GM18520 (cell line): Measurements from ENCODE around the gene CUTA.

Source experiments
- ATAC-seq: cut with Tn5 transposase; IDR thresholded peaks from one replicate; pipeline ENCODE4 v1.9.1; 2021; ENCODE audit not compliant: unreplicated experiment

The CUTA gene

DNA sequence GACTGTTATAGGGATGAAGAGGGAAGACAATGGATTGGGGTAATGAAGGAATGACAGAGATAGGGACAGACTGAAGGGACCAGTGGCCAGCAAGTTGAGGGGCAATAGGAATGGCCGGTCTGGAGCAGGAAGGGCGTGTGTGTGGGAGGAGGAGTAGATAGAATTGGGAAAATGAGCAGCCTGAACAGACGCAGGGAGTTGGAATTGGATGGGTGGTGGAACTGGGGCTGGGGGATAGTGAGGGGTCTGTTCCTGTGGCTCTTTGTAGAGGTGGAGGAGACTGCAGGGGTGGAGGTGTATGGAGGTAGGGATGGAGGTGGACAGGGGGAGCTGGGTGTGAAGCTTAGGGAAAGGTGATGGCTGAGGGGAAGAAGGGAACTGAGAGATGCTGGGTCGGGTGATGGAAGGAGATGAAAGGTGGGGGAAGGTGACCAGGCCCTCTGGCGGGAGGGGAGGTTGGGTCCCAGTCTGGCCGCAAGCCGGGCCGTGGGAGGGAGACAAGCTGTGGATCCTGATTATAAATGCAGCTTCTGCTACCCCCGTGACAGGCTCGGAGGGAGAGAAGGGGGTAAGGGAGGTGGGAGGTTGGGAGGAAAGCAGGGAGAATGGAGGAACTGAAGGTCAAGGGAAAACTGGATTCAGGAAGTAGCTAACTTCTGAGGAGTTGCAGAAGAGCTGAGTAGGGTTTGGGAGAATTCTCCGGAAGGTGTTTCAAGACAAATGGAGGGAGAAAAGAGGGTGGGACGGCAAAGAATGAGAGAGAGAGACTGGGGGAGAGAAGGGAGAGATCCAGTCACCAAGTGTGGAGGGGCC lies 7.2 kb upstream of the CUTA start:
- no peak for ATAC-seq

DNA sequence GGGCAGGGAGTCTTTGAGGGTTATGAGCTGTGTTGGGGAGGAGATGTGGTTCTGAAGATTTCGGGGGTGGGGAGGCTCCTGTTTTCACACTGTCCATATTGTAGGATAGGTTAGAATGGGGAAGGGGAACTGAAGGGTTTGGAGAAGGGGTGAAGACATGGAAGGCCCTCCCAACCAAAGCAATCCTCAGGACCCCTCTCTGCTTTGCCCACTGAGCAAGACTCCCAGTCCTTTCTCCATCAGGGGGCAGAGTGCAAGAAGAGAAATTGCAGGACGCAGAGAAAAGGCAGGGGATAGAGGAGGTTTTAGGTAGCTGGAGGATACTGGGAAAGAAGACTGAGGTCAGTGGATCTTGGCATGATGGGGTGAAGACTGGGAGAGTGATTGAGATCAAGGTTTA lies 5.9 kb upstream of the CUTA start:
- ATAC-seq = no peak

DNA sequence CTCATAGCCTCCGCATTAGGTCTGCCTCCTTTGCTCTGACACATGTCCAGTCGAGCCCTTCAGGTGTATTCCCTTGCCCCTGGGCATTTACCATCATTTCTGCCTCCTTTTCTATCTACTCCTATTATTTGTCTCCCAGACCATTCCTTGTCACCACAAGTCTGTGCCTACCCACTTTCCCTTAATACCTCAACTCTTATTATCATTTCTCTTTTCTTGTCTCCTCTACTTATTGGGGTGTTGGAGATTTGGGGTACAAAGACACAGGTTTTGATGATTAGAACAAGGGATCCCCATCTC lies 3.4 kb upstream of the CUTA start:
- no peak for ATAC-seq

DNA sequence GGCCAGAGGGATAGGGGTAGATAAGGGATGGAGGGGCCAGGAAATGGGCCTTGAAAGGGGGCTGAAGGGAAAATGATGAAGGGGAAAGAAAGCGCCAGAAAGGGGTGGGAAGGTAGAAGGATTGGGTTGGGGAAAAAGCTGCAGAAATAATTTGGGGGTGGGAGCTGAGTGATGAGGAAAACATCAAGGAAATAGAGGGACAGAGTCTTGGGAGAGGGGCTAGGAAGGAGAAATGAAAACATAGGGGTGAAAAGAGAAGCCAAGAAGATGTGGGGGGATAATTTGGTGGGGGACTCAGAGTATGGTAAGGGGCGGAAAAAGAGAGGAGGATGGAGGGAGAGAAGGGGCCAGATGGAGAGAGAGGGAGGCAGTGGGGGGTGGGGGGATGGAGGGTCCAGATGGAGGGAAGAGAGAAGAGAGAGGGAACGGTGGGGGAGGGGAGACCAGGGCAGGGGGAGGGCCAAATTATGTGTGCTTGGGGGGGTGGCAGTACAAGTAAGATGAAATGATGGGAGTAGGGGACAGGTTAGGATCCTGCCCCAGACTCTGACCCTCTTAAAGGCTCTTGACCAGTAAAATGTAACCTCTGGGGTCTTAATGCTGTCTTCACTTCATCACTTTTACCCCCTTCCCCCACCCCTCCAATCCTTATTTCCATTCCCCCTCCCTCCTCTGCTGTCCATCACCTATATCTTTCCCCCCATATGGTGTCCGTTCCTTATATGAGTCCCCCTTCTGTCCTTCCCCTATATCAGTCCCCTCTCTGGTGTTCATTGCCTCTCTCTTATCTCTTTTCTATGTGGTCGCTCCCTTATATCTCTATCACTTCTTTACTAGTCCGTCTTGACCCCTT lies 2.8 kb upstream of the CUTA start:
- ATAC-seq = no peak

DNA sequence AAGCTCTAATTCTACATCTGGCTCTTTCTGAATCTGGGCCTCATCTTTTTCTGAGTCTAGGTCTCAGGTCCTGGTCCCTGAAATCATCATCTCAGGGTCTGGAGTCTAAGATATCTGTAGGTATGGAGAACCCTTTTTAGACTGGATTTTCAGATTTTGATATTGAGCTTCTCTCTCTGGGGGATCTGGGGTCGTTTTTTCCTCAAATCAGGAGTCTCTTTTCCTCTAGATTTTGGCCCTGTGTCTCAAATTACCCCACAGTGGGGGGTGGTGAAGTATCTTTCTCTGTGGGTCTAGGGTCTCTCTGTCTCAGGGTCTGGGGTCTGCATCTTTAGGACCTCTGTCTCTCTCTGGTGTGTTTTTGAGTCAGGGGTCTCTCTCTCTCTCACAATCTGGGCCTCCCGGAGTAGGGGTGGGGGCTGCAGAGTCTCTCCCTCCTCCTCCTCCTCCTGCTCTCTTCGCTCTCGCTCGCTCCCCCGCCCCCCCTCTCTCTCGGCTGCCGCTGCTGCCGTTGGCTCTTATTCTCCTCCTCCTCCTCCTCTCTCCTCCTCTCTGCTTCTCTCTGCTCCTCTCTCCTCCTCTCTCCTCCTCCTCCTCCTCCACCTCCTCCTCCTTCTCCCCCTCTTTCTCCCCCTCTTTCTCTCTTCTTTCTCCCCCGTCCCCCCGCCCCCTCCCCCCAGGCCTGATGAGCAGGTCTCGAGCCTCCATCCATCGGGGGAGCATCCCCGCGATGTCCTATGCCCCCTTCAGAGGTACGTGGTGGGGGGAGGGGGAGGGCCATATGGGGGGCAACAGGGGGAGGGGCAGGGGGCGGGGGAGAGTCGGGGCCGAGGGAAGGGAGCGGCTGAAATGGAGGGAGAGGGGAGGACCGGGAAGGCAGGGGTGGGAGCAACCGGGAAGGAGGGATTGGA lies 1.9 kb upstream of the CUTA start, which contains the start of gene SYNGAP1:
Gene SYNGAP1, plus strand, starts transcription at position 486 of the 911 bp plus-strand sequence. Its CDS starts 200 bp downstream, at position 686.
- ATAC-seq = no peak

DNA sequence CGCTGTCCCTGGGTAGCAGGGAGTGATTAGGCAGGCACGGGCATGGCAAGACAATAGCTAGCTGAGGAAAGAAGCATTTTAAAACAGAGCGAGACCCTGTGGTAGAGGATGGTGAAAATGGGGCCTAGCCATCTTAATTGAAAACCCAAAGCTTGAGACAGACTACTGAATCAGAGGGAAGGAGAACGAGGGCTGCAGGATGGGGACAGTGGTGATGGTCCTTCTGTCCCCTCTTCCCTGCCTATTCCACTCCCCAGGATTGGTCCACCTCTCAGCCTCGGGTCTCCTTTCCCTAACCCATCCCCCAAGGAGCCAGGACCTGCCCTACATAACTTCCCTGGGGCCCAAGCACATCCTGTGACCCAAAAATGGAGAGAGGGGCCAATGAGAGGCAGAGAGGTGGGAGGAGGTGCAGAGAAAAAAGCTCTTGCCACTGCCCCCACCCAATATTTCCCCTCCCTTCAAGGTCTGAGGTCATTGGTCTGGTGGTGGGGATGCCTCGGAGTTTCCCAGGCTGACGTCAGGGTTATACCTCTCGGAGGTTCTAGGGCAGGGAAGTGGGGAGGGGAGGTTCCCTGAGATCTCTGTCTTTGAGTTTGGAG lies 884 bp upstream of the CUTA start:
- no peak for ATAC-seq

DNA sequence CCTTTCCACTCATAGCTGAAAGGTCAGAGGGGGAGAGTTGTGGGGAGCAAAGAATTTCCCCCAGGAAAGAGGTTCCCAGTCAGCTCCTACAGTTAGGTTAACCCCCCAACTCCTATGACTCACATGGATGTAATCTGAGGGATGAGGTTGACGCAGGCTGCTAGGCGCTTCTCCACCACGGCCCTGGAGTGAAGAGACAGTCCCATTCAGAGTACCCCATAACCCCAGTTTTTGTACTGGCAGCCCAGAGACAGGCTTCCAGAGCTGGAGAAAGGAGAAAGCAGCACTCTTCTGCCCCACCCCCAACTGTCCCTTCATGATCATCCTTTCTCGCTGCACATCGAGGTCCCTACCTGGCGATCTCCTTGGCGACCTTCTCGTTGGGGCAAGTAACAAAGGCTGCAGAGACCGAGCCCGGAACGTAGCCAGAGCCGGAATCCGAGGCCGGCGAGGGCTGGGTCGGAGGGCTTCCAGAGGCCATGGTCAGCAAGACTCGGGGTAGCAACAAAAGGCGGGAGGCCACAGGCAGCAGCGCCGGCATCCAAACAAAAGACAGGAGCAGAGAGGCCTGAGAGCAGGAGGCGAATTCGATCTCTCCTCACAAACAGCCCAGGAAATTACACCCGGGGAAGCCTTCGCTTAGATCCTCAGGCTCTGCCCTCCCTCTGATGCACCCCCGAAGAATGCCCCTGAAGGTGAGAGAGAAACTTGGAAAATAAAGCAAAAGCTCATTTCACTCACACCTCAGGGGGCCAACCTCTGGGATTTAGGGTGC lies 592 bp downstream of the CUTA start:
- ATAC-seq = no peak

DNA sequence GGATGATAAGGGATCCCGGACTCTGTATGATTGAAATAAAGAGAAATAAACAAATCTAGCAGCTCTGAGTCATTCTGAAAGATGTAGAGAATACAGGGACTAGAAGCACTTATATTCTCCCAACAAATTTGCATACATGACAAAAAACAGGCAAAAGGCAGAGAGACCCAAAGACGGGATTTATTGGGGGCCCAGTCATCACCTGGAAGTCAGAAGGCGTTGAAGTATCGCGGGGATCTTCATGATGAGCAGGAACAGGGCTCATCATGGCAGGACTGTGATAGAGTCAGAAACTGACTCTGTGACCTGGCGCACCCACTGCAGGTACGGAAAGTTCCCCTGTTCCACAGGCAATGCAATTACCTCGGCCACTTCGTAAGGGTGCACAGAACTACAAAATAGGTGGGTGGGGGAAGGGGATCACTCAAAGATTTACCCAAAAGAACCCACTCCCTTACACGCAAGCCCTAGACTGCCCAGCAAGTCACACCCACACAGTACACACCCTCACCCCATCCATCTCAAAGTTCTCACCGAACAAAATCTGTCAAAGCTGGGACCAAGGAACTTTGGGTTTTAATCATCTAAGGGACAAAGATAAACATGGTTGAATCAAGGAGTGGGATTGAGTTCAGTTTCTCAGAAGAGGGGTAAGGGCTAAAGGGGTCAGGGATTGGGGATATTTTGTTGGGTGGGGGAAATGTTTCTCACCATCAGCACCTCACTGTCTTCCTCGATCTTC lies 1.4 kb downstream of the CUTA start:
- no peak for ATAC-seq

DNA sequence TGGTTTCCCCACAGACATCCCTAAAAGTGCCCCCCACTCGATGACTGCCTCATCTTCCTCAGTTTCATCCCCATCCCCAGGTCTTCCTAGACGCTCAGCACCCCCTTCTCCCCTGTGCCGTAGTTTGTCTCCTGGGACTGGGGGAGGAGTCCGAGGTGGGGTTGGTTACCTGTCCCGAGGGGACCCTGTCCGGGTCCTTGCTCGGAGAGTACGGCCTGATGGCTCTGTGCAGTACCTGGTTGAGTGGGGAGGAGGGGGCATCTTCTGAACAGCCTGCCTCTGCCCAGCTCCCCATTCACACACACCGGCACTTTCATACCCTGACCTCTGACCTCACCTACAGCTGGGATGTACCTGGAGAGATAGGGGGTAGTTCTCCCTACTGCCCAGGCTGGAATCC lies 2.1 kb downstream of the CUTA start:
- ATAC-seq = no peak

DNA sequence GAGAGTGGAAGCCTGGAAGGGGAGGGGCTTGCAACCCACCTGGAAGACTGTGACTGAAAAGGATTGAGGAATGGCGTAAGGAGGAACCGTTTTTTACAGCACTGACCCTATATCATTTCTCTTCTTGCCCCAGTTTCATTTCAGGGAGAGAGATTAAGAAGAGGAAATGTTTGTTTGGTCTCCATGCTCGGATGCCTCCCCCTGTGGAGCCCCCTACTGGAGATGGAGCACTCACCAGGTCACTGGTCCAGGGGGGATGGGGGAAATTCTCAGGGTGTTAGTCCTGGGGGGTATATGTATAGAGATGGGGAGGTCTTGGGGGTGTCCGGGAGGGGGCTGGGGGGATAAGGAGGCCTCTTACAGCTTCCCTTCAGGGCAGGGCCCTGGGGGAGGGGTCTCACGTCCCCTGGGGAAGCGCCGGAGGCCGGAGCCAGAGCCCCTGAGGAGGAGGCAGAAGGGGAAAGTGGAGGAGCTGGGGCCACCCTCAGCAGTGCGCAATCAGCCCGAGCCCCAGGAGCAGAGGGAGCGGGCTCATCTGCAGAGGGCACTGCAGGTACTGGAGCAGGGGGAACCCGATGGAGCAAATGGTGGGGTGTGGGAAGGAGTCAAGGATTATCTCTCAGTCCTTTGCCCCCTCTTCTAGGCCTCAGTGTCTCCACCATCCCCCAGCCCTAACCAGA lies 3.2 kb downstream of the CUTA start:
- ATAC-seq = no peak

DNA sequence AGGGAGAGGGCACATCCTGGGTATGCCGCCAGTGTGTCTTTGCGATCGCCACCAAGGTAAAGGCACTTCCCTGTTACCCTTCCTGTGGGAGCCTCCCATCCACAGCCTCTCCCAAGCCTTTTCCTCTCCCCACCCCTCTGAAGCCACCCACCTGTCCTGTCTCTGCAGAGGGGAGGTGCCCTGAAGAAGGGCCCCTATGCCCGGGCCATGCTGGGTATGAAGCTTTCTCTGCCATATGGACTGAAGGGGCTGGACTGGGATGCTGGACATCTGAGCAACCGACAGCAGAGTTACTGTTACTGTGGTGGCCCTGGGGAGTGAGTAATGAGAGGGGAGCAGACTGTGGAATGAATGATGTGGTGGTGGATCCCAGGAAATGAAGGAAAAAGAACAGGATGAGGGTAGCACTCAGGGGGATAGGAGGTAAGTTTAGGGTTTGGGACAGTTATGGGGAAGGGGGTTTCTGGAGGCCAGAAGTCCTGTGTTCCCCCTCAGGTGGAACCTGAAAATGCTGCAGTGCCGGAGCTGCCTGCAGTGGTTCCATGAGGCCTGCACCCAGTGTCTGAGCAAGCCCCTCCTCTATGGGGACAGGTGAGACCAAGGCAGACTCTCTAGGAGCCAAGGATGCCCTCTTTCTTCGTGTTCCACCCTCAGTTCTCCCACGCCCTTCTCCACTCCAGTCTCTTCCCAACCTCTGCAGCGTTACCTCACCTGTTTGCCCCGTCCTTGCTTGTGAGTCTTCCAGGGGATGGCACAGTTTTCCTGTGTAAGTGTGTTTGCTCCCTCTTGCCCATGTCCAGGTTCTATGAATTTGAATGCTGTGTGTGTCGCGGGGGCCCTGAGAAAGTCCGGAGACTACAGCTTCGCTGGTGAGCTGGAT lies 4.4 kb downstream of the CUTA start:
- ATAC-seq = no peak

DNA sequence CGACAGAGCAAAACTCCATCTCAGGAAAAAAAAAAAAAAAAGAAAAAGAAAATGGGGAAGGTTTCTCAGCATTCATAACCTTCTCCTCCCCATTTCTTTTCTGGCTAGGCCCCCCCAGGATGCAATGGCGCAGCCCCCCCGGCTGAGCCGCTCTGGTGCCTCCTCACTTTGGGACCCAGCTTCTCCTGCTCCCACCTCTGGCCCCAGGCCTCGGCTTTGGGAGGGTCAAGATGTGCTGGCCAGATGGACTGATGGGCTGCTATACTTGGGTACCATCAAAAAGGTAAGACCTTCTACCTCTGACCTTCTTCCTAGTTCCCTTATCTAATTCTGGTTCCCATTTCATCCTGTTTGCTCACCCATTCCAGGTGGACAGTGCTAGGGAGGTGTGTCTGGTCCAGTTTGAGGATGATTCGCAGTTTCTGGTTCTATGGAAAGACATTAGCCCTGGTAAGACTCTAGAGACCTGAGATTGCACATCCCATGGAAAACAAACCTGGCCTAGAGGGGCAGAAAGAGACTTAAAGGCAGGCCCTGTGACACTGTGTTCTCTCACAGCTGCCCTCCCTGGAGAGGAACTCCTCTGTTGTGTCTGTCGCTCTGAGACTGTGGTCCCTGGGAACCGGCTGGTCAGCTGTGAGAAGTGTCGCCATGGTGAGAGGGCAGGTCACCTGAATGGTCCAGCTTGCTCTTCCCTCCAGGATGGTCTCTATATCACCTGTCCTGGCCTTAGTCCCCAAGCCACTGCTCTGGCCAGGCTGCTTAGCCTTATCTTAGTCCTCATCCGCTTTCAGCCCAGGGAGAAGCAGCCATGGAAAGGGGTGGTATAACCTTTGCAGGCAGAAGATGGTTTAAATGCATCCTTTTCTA lies 5.5 kb downstream of the CUTA start:
- ATAC-seq = no peak

DNA sequence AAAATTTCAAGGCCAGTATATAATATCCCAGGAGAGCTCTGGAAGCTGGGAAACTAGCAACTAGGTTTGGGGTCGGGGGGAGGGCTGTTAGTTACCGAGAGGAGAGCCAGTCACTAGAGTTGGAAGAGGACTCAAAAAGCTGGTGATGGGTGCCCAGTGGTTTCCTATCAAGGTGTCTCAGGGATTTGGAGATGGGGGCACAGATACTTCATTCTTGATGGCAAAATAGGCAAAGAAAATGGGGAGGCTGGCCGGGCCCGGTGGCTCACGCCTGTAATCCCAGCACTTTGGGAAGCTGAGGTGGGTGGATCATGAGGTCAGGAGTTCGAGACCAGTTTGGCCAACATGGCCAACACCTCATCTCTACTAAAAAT lies 6.3 kb downstream of the CUTA start:
- ATAC-seq = no peak

DNA sequence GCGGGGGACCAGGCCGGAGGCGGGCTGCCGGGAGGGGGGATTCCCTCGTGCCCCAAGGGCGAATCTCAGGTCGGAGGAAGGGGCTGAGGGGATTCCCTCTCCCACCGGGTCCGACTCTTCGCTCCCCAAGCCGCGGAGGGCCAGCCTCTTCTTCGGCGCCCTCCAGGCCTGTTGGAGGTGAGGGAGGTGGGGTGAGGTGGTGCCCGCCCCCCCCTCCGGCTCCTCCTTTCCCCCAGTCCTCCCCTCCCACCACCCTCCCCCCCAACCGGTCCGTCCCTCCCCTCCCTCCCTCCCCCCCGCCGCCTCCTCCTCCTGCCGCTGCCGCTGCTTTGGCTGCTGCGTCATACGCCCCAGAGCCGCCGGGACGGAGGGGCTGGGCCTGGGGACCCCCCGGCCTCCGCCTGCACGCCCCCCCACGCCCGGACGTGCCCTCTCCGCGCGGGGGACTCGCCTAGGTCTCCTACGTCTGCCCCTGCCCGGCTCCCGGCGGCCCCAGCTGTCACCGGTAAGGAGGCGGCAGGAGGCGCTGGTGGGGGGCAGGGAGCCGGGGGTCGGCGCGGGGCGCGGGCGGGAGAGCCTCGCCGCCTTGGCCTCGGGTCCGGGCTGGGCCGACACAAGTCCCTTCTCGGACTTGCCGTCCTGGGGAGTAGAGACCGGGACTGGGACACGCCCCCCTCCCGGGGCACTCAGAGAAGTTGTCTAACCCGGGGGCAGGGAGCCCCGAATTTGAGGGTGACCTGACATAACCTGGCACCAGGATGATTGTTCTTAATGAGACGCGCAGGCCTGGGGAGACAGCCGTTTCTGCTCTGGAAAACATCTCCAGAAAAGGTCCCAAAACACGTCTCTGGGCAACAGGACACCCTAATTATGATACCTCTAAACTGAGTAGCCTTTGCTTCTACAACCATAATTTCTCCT lies 6.9 kb downstream of the CUTA start, which contains the start of gene PHF1:
Gene PHF1, plus strand, starts transcription at position 304 of the 921 bp plus-strand sequence. CDS start 1,250 bp downstream, outside the sequence.
- peak; percentile 16 for ATAC-seq

DNA sequence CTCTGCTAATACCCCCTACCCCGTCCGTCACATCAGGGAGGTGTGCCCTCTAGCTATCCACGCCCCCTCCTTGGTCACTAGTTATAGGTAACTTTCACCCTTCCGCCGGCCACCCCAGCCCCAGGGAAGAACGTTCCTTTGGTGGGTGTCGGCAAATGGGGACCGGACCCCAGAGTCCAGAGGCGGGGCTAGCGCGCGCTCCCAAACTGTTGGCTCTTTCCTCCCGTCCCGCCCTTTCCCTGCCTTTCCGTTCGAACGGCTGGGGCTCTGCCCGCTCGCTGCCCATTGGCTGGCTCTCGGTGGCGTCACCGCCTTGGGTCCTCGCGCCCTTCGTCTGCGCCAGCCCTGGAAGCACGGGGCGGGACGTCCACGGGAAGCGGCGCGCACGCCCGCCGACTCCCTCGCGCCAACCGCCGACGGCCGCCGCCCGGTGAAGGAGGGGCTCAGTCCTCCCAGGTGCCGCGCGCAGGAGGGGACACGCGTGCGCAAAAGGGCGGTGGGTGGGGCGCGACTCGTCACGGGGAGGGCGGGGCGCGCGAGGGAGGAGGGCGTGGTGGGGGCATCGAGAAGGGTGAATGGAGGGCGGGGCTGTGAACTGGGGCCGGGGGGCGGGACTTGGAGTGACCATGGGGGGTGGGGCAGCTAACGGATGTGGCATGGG lies 7.7 kb downstream of the CUTA start:
- peak; percentile 86 for ATAC-seq
